IPS-20b (cell line): ENCODE results near the gene C10orf90.

Experiments used
- H3K27ac ChIP-seq: one replicate; pipeline ENCODE4 v1.5.1; 2013; ENCODE audit warnings: low read length
- H3K27me3 ChIP-seq: 2 replicates; pipeline ENCODE4 v1.6.1; 2013; ENCODE audit warnings: mild to moderate bottlenecking, low read length, inconsistent platforms; ENCODE audit not compliant: insufficient read depth
- H3K36me3 ChIP-seq: 2 replicates; pipeline ENCODE4 v1.6.1; 2013; ENCODE audit warnings: low read depth, mild to moderate bottlenecking, inconsistent platforms, low read length, moderate library complexity; ENCODE audit not compliant: insufficient read depth
- H3K4me1 ChIP-seq: 2 replicates; pipeline ENCODE4 v1.6.1; 2013; ENCODE audit warnings: mild to moderate bottlenecking, control low read depth, inconsistent platforms, low read length, moderate library complexity; ENCODE audit not compliant: insufficient read depth
- H3K4me3 ChIP-seq: 2 replicates; pipeline ENCODE4 v1.5.1; 2013; ENCODE audit warnings: mild to moderate bottlenecking, low read length, inconsistent platforms
- H3K9ac ChIP-seq: 2 replicates; pipeline ENCODE4 v1.6.1; 2013; ENCODE audit warnings: low read depth, mild to moderate bottlenecking, inconsistent platforms, low read length, moderate library complexity
- H3K9me3 ChIP-seq: 2 replicates; pipeline ENCODE4 v1.6.1; 2013; ENCODE audit warnings: mild to moderate bottlenecking, low read depth, low read length, inconsistent platforms; ENCODE audit not compliant: insufficient read depth

The C10orf90 gene

GRCh38 chr10:126509182-126509581 lies 161.3 kb downstream of the C10orf90 start:
- no peaks in the 10 kb centered on the region for H3K27me3 ChIP-seq
- H3K4me3 ChIP-seq: no peak overlapping the region
- no peaks in the 10 kb centered on the region for H3K4me1 ChIP-seq
- no peaks in the 10 kb centered on the region for H3K9me3 ChIP-seq
- no peak overlapping the region for H3K27ac ChIP-seq
- no peak overlapping the region for H3K9ac ChIP-seq
- no peaks in the 10 kb centered on the region for H3K36me3 ChIP-seq

- Histone ChIP-seq H3K27ac (no peak overlapping the region), H3K4me1 (no peaks in the 10 kb centered on the region), H3K4me3 (no peak overlapping the region), H3K9me3 (no peaks in the 10 kb centered on the region), H3K9ac (no peak overlapping the region), H3K36me3 (no peaks in the 10 kb centered on the region), H3K27me3 (no peaks in the 10 kb centered on the region)
These were observed 161.9 kb downstream of the C10orf90 start for GRCh38 chr10:126508535-126509040.

DNA sequence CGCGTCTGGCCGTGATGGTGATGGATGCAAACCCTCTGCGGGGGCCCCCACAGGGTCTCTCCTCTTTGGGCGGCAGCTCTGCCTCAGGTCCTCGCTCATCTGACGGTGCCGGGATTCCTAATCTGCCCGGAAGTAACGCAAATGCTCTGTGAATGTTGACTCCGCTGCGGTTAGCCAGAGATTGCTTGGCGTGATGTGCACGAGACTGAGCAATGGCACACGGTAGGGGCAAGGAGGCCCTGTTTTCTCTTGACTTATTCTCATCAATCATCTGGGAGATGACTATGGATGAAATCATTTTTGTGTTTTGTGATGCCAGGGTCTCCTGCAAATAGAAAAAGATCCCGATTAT lies 165.8 kb downstream of the C10orf90 start:
- Histone ChIP-seq H3K4me1 (no peaks in the 10 kb centered on the region), H3K36me3 (no peaks in the 10 kb centered on the region), H3K9ac (no peak overlapping the region), H3K4me3 (no peak overlapping the region), H3K9me3 (no peaks in the 10 kb centered on the region), H3K27ac (no peak overlapping the region), H3K27me3 (no peaks in the 10 kb centered on the region)

DNA sequence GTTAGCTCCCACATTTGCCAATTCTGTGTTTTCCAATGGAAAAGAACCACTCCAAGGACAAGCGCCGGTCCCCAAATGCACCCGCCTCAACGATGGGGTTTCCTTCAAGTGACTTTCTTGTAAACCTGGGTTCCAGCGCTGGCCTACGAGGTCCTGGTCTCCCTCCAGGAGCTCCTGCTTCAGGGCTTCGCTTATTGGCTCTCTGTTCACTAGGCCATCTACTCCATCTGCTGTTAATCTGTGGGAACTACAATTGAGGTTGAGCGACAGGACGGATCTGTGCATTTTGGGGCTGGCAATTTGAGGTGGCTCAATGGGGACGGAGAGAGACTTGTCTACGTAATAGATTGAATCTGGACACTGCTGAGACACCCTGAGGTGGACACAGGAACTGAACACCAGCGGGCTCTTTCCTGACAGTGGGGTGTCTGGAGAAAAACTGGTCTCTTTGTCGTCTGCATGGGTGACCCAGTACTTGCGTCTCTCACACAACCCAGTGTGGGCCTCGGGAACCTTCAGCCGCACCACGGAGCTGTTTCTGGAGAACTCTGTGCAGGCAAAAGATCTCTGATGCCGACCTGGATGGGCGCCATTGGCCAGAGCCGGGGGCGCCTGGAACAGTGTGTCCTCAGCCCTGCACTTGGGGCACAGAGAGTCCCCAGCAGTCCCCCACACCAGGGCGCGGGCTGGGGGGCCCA lies 166.3 kb downstream of the C10orf90 start:
- Histone ChIP-seq H3K27ac (no peak overlapping the region), H3K27me3 (no peaks in the 10 kb centered on the region), H3K9ac (no peak overlapping the region), H3K36me3 (no peaks in the 10 kb centered on the region), H3K4me1 (no peaks in the 10 kb centered on the region), H3K9me3 (no peaks in the 10 kb centered on the region), H3K4me3 (no peak overlapping the region)

- Histone ChIP-seq H3K27ac (no peak overlapping the region), H3K4me3 (no peak overlapping the region), H3K9ac (no peak overlapping the region), H3K27me3 (no peaks in the 10 kb centered on the region), H3K9me3 (no peaks in the 10 kb centered on the region), H3K36me3 (no peaks in the 10 kb centered on the region), H3K4me1 (no peaks in the 10 kb centered on the region)
These were observed 167.0 kb downstream of the C10orf90 start for GRCh38 chr10:126503392-126504062.

GRCh38 chr10:126502441-126502840 lies 168.1 kb downstream of the C10orf90 start:
- no peaks in the 10 kb centered on the region for H3K36me3 ChIP-seq
- no peaks in the 10 kb centered on the region for H3K27me3 ChIP-seq
- H3K9me3 ChIP-seq: no peaks in the 10 kb centered on the region
- H3K4me1 ChIP-seq: no peaks in the 10 kb centered on the region
- H3K27ac ChIP-seq: no peak overlapping the region
- no peak overlapping the region for H3K4me3 ChIP-seq
- H3K9ac ChIP-seq: no peak overlapping the region

DNA sequence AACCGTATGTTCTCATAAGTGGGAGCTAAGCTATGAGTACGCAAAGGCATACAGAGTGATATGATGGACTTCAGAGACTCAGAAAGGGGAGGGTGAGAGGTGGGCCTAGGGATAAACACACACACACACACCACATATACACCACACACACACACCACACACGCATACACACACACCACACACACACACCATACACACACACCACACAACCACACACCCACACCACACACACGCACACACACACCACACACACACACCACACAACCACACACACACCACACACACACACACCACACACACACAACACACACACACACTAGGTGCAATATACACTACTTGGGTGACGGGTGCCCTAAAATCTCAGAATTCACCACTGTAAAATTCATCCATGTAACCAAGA lies 168.7 kb downstream of the C10orf90 start:
- Histone ChIP-seq H3K36me3 (no peaks in the 10 kb centered on the region), H3K4me1 (no peaks in the 10 kb centered on the region), H3K27me3 (no peaks in the 10 kb centered on the region), H3K9ac (no peak overlapping the region), H3K9me3 (no peaks in the 10 kb centered on the region), H3K4me3 (no peak overlapping the region), H3K27ac (no peak overlapping the region)

DNA sequence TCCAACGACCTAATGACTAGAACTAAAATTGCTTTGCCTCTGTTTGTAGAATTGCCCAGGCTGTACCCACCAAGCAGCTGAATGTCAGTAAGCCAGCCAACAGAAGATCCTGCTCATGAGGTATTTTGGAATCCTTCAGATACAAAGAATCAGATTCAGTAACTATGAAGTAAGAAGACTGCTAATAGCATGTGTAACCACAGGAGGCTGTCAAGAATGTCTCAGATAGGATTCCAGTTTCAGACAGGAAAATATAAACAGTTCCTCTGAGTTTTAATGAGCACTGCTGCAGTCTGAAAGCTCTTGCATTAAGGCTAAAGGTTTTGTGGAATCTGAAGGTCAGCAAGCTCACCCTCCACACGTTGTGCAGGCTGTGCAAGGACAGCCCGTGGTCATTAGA lies 169.6 kb downstream of the C10orf90 start:
- no peaks in the 10 kb centered on the region for H3K4me1 ChIP-seq
- no peak overlapping the region for H3K4me3 ChIP-seq
- no peak overlapping the region for H3K9ac ChIP-seq
- no peak overlapping the region for H3K27ac ChIP-seq
- H3K27me3 ChIP-seq: no peaks in the 10 kb centered on the region
- no peaks in the 10 kb centered on the region for H3K9me3 ChIP-seq
- H3K36me3 ChIP-seq: no peaks in the 10 kb centered on the region

DNA sequence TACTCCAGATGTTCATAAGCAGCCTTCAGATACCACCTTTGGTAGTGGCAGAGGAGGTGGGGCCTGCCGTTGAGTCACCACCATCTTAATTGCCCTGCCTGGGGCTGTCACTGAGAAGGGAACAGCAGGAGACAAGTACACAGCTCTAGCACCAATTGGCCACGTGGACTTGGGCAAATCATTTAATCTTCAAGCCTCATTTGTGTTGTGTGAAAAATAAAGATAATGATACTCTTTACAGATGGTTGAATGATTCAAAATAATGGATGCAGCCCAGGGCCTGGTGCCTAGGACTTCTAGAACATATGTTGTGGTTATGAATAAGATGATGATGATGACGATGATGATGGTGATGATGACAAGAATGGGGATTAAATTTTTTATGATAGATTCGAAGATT lies 170.3 kb downstream of the C10orf90 start:
- Histone ChIP-seq H3K27ac (no peak overlapping the region), H3K27me3 (no peaks in the 10 kb centered on the region), H3K36me3 (no peaks in the 10 kb centered on the region), H3K9ac (no peak overlapping the region), H3K4me3 (no peak overlapping the region), H3K9me3 (no peaks in the 10 kb centered on the region), H3K4me1 (no peaks in the 10 kb centered on the region)

GRCh38 chr10:126499744-126500143 lies 170.7 kb downstream of the C10orf90 start:
- Histone ChIP-seq H3K27me3 (no peaks in the 10 kb centered on the region), H3K4me1 (no peaks in the 10 kb centered on the region), H3K36me3 (no peaks in the 10 kb centered on the region), H3K9me3 (no peaks in the 10 kb centered on the region), H3K4me3 (no peak overlapping the region), H3K9ac (no peak overlapping the region), H3K27ac (no peak overlapping the region)

GRCh38 chr10:126497672-126498071 lies 172.8 kb downstream of the C10orf90 start:
- no peaks in the 10 kb centered on the region for H3K9me3 ChIP-seq
- no peak overlapping the region for H3K27ac ChIP-seq
- no peak overlapping the region for H3K9ac ChIP-seq
- no peaks in the 10 kb centered on the region for H3K27me3 ChIP-seq
- no peaks in the 10 kb centered on the region for H3K36me3 ChIP-seq
- no peaks in the 10 kb centered on the region for H3K4me1 ChIP-seq
- H3K4me3 ChIP-seq: no peak overlapping the region

GRCh38 chr10:126496771-126497545 lies 173.5 kb downstream of the C10orf90 start:
- Histone ChIP-seq H3K27ac (no peak overlapping the region), H3K9ac (no peak overlapping the region), H3K4me3 (no peak overlapping the region), H3K9me3 (no peaks in the 10 kb centered on the region), H3K27me3 (no peaks in the 10 kb centered on the region), H3K36me3 (no peaks in the 10 kb centered on the region), H3K4me1 (no peaks in the 10 kb centered on the region)
